IMR-90 (cell line): ENCODE data around the gene RNASE7. TPM values are rescaled to one million over a fixed set of nuclear protein-coding genes. Genes with fewer than 3 reads are reported as not detected.

Experiments
- ATAC-seq: fragments of 200-7000 bp; cut with Tn5 transposase; 2 replicates; pipeline ENCODE4 v1.9.1; 2020; ENCODE audit warnings: low read depth, mild to moderate bottlenecking, moderate library complexity
- BruUV-seq: library from RNA; stranded (reverse); fragments of 400-500 nt; replicated peaks from 2 replicates; lab custom pipeline; 2021; lab: Mats Ljungman, UMichigan
- CTCF ChIA-PET: fragments of 300-600 bp; formaldehyde crosslinking; extraction: SDS; loops from one replicate; lab custom pipeline; 2021; ENCODE audit warnings: antibody characterized with exemption; lab: Yijun Ruan, JAX
- POLR2A ChIA-PET: fragments of 300-600 bp; sonication (Branson Sonifier 250); formaldehyde crosslinking; loops from one replicate; lab custom pipeline; 2022; ENCODE audit warnings: antibody characterized with exemption; ENCODE audit not compliant: unreplicated experiment; lab: Charles Lee
- DNase-seq: peaks from one replicate; pipeline ENCODE4 v3.0.0; 2013
- H2AFZ ChIP-seq: replicated peaks from 2 replicates; pipeline ENCODE3; 2013; ENCODE audit warnings: low read length, mild to moderate bottlenecking; ENCODE audit not compliant: poor library complexity
- H2AK5ac ChIP-seq: 2 replicates; pipeline ENCODE4 v1.6.1; 2013; ENCODE audit warnings: low read depth, low read length, inconsistent platforms
- H2AK9ac ChIP-seq: replicated peaks from 2 replicates; pipeline ENCODE3; 2013; ENCODE audit warnings: mild to moderate bottlenecking, low read depth, low read length, moderate library complexity; ENCODE audit not compliant: poor library complexity
- H2BK120ac ChIP-seq: 2 replicates; pipeline ENCODE4 v1.6.1; 2013; ENCODE audit warnings: low read depth, low read length, inconsistent platforms
- H2BK15ac ChIP-seq: 3 replicates; pipeline ENCODE4 v1.6.1; 2013; ENCODE audit warnings: low read depth, low read length, inconsistent platforms
- H2BK20ac ChIP-seq: 2 replicates; pipeline ENCODE4 v1.6.1; 2013; ENCODE audit warnings: low read depth, mild to moderate bottlenecking, inconsistent platforms, low read length, moderate library complexity
- H2BK5ac ChIP-seq: 2 replicates; pipeline ENCODE4 v1.6.1; 2013; ENCODE audit warnings: mild to moderate bottlenecking, low read depth, low read length, inconsistent platforms; ENCODE audit not compliant: poor library complexity, severe bottlenecking
- H3K14ac ChIP-seq: replicated peaks from 2 replicates; pipeline ENCODE4 v1.6.1; 2013; ENCODE audit warnings: low read depth, low read length, inconsistent platforms
- H3K18ac ChIP-seq: 2 replicates; pipeline ENCODE4 v1.6.1; 2013; ENCODE audit warnings: low read depth, low read length, control low read depth
- H3K23ac ChIP-seq: 2 replicates; pipeline ENCODE4 v1.6.1; 2013; ENCODE audit warnings: low read depth, low read length, inconsistent platforms
- H3K27ac ChIP-seq: 2 replicates; pipeline ENCODE4 v1.5.1; 2013; ENCODE audit warnings: mild to moderate bottlenecking, control low read depth, low read length; ENCODE audit not compliant: insufficient read depth
- H3K27me3 ChIP-seq: 2 replicates; pipeline ENCODE4 v1.6.1; 2013; ENCODE audit warnings: low read length; ENCODE audit not compliant: control insufficient read depth, insufficient read depth
- H3K36me3 ChIP-seq: 2 replicates; pipeline ENCODE4 v1.6.1; 2013; ENCODE audit warnings: low read length, mixed read lengths; ENCODE audit not compliant: control insufficient read depth, insufficient read depth
- H3K4ac ChIP-seq: 2 replicates; pipeline ENCODE4 v1.6.1; 2013; ENCODE audit warnings: low read depth, low read length, inconsistent platforms
- H3K4me1 ChIP-seq: 2 replicates; pipeline ENCODE4 v1.6.1; 2013; ENCODE audit warnings: low read length, mixed read lengths; ENCODE audit not compliant: control insufficient read depth, insufficient read depth
- H3K4me2 ChIP-seq: 2 replicates; pipeline ENCODE4 v1.6.1; 2013; ENCODE audit warnings: low read depth, mild to moderate bottlenecking, control low read depth, low read length, moderate library complexity
- H3K4me3 ChIP-seq: 2 replicates; pipeline ENCODE4 v1.5.1; 2013; ENCODE audit warnings: low read depth, mild to moderate bottlenecking, control low read depth, low read length, moderate library complexity; ENCODE audit not compliant: insufficient read depth
- H3K56ac ChIP-seq: 2 replicates; pipeline ENCODE4 v1.6.1; 2013; ENCODE audit warnings: low read length, inconsistent platforms; ENCODE audit not compliant: insufficient read depth; ENCODE audit errors: extremely low read depth
- H3K79me1 ChIP-seq, 2 experiments: 2 replicates each; pipeline ENCODE4 v1.6.1; 2013; ENCODE audit warnings: low read length in 2 of 2, inconsistent platforms in 1 of 2, low read depth in 1 of 2
- H3K9ac ChIP-seq: 2 replicates; pipeline ENCODE4 v1.6.1; 2013; ENCODE audit warnings: low read depth, low read length, control low read depth
- H3K9me1 ChIP-seq: 2 replicates; pipeline ENCODE4 v1.6.1; 2013; ENCODE audit warnings: low read length, inconsistent platforms; ENCODE audit not compliant: insufficient read depth
- H3K9me3 ChIP-seq: 2 replicates; pipeline ENCODE4 v1.6.1; 2013; ENCODE audit warnings: low read length; ENCODE audit not compliant: control insufficient read depth, insufficient read depth
- H4K20me1 ChIP-seq: 2 replicates; pipeline ENCODE4 v1.6.1; 2013; ENCODE audit warnings: low read length, inconsistent platforms; ENCODE audit not compliant: insufficient read depth
- H4K5ac ChIP-seq: 2 replicates; pipeline ENCODE4 v1.6.1; 2013; ENCODE audit warnings: mild to moderate bottlenecking, low read depth, low read length, control low read depth
- H4K8ac ChIP-seq, 2 experiments: 2 replicates each; pipeline ENCODE4 v1.6.1; 2013; ENCODE audit warnings: low read depth in 2 of 2, low read length in 2 of 2, control low read depth in 1 of 2, inconsistent platforms in 1 of 2
- H4K91ac ChIP-seq: 2 replicates; pipeline ENCODE4 v1.6.1; 2013; ENCODE audit warnings: low read depth, low read length, inconsistent platforms; ENCODE audit not compliant: insufficient read depth
- BHLHE40 ChIP-seq: fragments of 150-350 bp; IDR thresholded peaks from 2 replicates; pipeline ENCODE4 v1.6.1; 2016; ENCODE audit warnings: mild to moderate bottlenecking, low read depth, low read length
- CEBPB ChIP-seq: IDR thresholded peaks from 2 replicates; pipeline ENCODE4 v1.6.1; 2012; ENCODE audit warnings: low read depth, low read length, improper control_type of control experiment
- CTCF ChIP-seq: conservative IDR thresholded peaks from 2 replicates; pipeline ENCODE4 v1.5.1; 2012; ENCODE audit warnings: mild to moderate bottlenecking, low read depth, low read length, improper control_type of control experiment
- MAFK ChIP-seq: IDR thresholded peaks from 2 replicates; pipeline ENCODE4 v1.6.1; 2012; ENCODE audit warnings: low read depth, low read length, improper control_type of control experiment
- MXI1 ChIP-seq: IDR thresholded peaks from 2 replicates; pipeline ENCODE4 v1.6.1; 2012; ENCODE audit warnings: low read depth, mild to moderate bottlenecking, low read length, moderate library complexity, borderline replicate concordance
- NFE2L2 ChIP-seq: fragments of 150-350 bp; IDR thresholded peaks from 2 replicates; pipeline ENCODE4 v1.6.1; 2016; ENCODE audit warnings: low read depth, mild to moderate bottlenecking, low read length
- POLR2A ChIP-seq: IDR thresholded peaks from 2 replicates; pipeline ENCODE4 v1.6.1; 2012; ENCODE audit warnings: mild to moderate bottlenecking, low read depth, low read length
- RCOR1 ChIP-seq: IDR thresholded peaks from 2 replicates; pipeline ENCODE4 v1.6.1; 2012; ENCODE audit warnings: mild to moderate bottlenecking, low read length, improper control_type of control experiment; ENCODE audit not compliant: insufficient replicate concordance
- RFX5 ChIP-seq: IDR thresholded peaks from 2 replicates; pipeline ENCODE4 v1.8.0; 2012; ENCODE audit warnings: low read depth, mild to moderate bottlenecking, low read length, moderate library complexity
- SMC3 ChIP-seq: fragments of 150-350 bp; IDR thresholded peaks from 2 replicates; pipeline ENCODE4 v1.6.1; 2016; ENCODE audit warnings: low read depth, mild to moderate bottlenecking, antibody characterized with exemption, low read length, moderate library complexity
- WGBS, 2 experiments: methylation state at CpG; one replicate each; pipeline versions ENCODE4 v1.1.5 to v1.1.7; 2013; ENCODE audit warnings: missing lambda C conversion rate in 2 of 2; ENCODE audit not compliant: insufficient read length in 1 of 2; ENCODE audit errors: extremely low coverage in 2 of 2; 5-methylcytosine and 5-hydroxymethylcytosine counted together
- dilution Hi-C: fragments of 300-500 bp; cut with HindIII; formaldehyde crosslinking; loops from one replicate; pipeline ENCODE4 v1.14.3; 2018; ENCODE audit warnings: low sequenced_read_pairs; ENCODE audit not compliant: unreplicated experiment
- in situ Hi-C: fragments of 300-500 bp; cut with MboI; formaldehyde crosslinking; loops from 3 replicates; pipeline ENCODE4 v1.14.3; 2019; ENCODE audit warnings: low sequenced_read_pairs, inconsistent platforms, mixed read lengths
- intact Hi-C: fragments of 100-400 bp; cut with micrococcal nuclease; formaldehyde crosslinking; loops from 2 replicates; pipeline ENCODE4 v1.10.0; 2022
- polyA plus RNA-seq, 3 experiments: library from polyadenylated mRNA; depleted of rRNA; stranded (reverse); fragments of >200 nt; gene quantifications; 2 replicates each; pipeline ENCODE4 v1.2.3, GENCODE V29; 2012; ENCODE audit warnings: low replicate concordance in 1 of 3
- total RNA-seq: library from RNA; depleted of rRNA; stranded (reverse); fragments of >200 nt; gene quantifications from 2 replicates; pipeline ENCODE4 v1.2.3, GENCODE V29; 2012
- TF ChIP-seq, protein P1 (sequence below): fragments of 150-350 bp; IDR thresholded peaks from 2 replicates; pipeline ENCODE4 v1.6.1; 2017; ENCODE audit warnings: mild to moderate bottlenecking, antibody characterized with exemption, low read length, low read depth
- TF ChIP-seq, protein P2 (sequence below): fragments of 150-350 bp; IDR thresholded peaks from 2 replicates; pipeline ENCODE4 v1.6.1; 2016; ENCODE audit warnings: low read depth, mild to moderate bottlenecking, low read length, moderate library complexity, borderline replicate concordance

The RNASE7 gene
- total and polyA plus RNA-seq, 2 of the 4 experiments (the other 2 are of a cell fraction), result not detected

- intact Hi-C loops (no loop called here), in situ Hi-C loops (no loop called here), dilution Hi-C loops (no loop called here)
- POLR2A ChIA-PET, result interaction anchor here (0.5 kb wide), 1 partner anchor 16 kb away, joined by 3 read pairs; no protein-coding TSS in a partner anchor
- Histone ChIP-seq H3K9ac (no peak overlapping the region; the same call in 1 of the 2 replicates), H4K20me1 (peaks cover 10% of the 10 kb centered on the region), H3K79me1 (peaks cover 29 to 61% of the 10 kb centered on the region in 2 experiments), H2BK15ac (0 out of 3 replicates have a peak overlapping the region, but pooled peaks have one; percentile 40), H2BK20ac (no peak overlapping the region), H4K91ac (no peak overlapping the region), H2BK5ac (peak overlapping the region; percentile 97), H3K4me3 (no peak overlapping the region), H3K36me3 (peaks cover 47% of the 10 kb centered on the region), H2AK5ac (peak overlapping the region; percentile 63), H4K8ac (no peak overlapping the region), H3K9me3 (no peaks in the 10 kb centered on the region), H2AFZ (no peak overlapping the region), H3K9me1 (peaks cover 10% of the 10 kb centered on the region), H3K14ac (0 out of 2 replicates have a peak overlapping the region, but pooled peaks have one; percentile 64), H3K27ac (peak overlapping the region; percentile 96; the same call in 1 of the 2 replicates), H3K4ac (peak overlapping the region; percentile 81; the same call in 1 of the 2 replicates), H2BK120ac (no peak overlapping the region; the same call in 1 of the 2 replicates), H3K56ac (no peak overlapping the region), H3K23ac (peak overlapping the region; percentile 82; the same call in 1 of the 2 replicates), H3K4me1 (peaks cover 22% of the 10 kb centered on the region), H3K4me2 (no peak overlapping the region), H4K5ac (no peak overlapping the region), H3K18ac (no peak overlapping the region), H3K27me3 (no peaks in the 10 kb centered on the region), H2AK9ac (peak overlapping the region; percentile 73)
- BruUV-seq, result no TSS peak
- 83% methylated on average over 3 of the region's 9 CpGs; no CpG with 5 or more reads in 1 of the 2 experiments for WGBS, 2 experiments
- TF ChIP-seq BHLHE40 (no peak), NFE2L2 (no peak), SMC3 (no peak), MXI1 (no peak), CEBPB (no peak), MAFK (no peak), RCOR1 (no peak), RFX5 (no peak), POLR2A (no peak), CTCF (no peak)
- TF ChIP-seq, protein P1, sequence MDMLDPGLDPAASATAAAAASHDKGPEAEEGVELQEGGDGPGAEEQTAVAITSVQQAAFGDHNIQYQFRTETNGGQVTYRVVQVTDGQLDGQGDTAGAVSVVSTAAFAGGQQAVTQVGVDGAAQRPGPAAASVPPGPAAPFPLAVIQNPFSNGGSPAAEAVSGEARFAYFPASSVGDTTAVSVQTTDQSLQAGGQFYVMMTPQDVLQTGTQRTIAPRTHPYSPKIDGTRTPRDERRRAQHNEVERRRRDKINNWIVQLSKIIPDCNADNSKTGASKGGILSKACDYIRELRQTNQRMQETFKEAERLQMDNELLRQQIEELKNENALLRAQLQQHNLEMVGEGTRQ, result no peak
- TF ChIP-seq, protein P2, sequence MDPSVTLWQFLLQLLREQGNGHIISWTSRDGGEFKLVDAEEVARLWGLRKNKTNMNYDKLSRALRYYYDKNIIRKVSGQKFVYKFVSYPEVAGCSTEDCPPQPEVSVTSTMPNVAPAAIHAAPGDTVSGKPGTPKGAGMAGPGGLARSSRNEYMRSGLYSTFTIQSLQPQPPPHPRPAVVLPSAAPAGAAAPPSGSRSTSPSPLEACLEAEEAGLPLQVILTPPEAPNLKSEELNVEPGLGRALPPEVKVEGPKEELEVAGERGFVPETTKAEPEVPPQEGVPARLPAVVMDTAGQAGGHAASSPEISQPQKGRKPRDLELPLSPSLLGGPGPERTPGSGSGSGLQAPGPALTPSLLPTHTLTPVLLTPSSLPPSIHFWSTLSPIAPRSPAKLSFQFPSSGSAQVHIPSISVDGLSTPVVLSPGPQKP, result no peak
- ATAC-seq, result no peak
- DNase-seq, result no peak
- CTCF ChIA-PET, result interaction anchor here (1.3 to 2.8 kb wide), 4 partner anchors 10 to 58 kb away, joined by 3 to 18 read pairs (median 6); no protein-coding TSS in a partner anchor
These were observed 30.7 kb downstream of the RNASE7 start for GRCh38 chr14:21072781-21073339.
